GM19193 (cell line): ENCODE results near the gene MZB1.
A peak's percentile ranks its signal among the peaks of the same experiment; 100 is the strongest.

ENCODE experiments used
- POLR2A ChIP-seq: IDR thresholded peaks from 4 replicates; pipeline ENCODE4 v1.6.1; 2011; ENCODE audit not compliant: insufficient read depth, insufficient read length; ENCODE audit errors: extremely low read depth

MZB1 gene

DNA sequence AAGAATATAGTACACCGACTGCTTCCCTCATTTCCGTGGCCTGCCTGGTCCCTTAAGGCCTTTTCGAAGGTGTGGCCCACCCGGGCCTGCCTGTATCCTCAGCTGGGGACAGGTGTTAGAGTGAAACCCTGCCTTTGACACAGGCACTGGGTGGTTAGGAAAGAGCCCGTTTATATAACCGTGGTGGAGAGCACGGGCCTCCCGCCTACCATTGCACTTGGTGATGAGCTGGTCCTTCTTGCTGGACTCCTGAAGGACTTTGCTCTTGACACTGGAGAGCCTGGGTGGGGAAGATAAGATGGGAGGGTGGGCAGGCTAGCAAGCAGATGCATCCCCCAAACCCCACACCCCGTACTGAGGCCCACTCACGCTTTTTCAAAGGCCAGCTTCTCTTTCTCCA, 11.8 kb upstream of the MZB1 start:
- TF ChIP-seq POLR2A: no peak

DNA sequence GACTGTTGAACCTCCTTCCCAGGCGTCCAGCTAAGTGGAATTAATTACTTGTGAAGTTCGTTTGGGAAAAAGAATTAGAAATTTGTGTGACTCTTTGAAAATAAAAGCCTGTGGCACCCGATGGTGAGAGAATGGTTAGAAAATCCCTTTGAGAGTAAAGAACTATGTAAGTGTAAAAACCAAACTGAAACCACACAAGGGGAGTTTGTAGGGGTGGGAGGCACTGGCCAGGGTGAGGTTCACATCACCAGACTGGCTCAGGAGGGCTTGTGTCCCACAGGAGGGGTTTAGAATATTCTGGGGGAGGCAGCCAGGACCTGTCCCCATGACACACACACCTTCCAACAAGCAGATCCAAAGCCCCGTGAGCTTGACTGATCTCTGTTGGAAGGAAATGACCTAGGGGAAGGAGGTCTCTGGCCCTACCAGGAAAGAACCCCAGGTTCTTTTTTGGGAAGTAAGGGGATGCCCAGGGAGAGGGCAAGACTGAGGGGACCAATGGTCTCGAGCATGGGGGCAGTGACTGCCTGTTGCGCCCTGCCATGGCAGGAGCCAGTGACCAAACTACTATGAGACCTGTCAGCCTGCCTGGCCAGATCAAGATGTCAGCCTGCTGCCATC, 9.9 kb upstream of the MZB1 start:
- peak; percentile 48 for TF ChIP-seq POLR2A

- TF ChIP-seq POLR2A: no peak
Observed at GRCh38 chr5:139397921-139398320, 8.2 kb upstream of the MZB1 start.

DNA sequence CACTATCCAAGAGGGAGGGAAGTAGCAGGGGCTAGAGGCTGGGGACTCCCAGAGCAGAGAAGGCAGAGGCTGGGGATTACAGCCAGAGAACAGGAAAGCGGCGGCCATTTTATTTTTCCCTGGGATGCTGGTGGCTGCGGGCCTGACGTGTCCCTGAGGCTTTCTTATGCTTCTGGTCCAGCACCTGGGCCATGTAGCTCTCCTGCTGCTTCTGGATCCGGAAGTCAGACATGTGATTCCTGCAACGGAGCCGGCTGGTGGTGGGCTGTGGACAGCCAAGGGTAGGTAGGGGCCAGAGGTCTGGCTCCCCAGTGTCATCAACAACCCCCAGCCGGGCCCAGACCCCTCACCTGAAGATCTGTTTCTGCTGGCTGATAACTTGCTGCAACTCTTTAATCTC, 7.0 kb upstream of the MZB1 start:
- no peak for TF ChIP-seq POLR2A

DNA sequence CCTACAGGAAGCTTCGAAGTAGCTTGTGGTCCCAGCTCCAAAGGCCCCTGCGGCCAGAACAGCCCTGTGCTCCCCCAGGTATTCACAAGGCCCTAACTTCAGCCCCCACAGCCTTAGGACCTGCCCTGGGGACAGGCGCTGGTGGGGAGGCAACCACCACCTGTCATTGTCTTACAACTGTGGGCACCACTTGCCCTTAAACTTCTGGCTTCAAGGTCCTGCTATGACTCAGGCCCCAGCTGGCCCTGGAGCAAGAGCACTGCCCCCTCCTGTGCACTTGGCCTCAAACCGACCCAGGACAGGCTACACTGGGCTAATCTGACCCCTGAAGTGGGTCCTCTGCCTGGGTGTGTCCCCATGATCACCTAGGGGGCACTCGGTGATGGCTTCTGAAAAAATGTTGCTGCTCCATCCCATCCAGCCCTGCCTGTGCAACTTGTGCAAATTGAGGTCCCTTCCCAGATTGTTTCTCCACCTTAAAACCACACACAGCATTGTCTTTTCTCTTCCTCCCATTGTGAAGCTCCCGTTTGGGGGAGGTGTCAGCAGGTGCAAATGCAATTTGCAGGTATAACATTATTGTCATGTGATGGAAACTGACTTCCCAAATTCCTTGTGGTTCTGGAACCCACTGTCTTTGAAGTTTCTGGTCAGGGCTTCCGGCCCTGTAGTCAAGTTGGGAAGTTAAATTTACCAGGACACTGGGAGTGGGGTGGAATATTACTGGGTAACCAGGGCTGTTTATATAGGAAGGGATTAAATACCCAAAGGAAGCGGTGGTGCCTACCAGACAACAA, 6.3 kb upstream of the MZB1 start:
- TF ChIP-seq POLR2A: peak; percentile 28

DNA sequence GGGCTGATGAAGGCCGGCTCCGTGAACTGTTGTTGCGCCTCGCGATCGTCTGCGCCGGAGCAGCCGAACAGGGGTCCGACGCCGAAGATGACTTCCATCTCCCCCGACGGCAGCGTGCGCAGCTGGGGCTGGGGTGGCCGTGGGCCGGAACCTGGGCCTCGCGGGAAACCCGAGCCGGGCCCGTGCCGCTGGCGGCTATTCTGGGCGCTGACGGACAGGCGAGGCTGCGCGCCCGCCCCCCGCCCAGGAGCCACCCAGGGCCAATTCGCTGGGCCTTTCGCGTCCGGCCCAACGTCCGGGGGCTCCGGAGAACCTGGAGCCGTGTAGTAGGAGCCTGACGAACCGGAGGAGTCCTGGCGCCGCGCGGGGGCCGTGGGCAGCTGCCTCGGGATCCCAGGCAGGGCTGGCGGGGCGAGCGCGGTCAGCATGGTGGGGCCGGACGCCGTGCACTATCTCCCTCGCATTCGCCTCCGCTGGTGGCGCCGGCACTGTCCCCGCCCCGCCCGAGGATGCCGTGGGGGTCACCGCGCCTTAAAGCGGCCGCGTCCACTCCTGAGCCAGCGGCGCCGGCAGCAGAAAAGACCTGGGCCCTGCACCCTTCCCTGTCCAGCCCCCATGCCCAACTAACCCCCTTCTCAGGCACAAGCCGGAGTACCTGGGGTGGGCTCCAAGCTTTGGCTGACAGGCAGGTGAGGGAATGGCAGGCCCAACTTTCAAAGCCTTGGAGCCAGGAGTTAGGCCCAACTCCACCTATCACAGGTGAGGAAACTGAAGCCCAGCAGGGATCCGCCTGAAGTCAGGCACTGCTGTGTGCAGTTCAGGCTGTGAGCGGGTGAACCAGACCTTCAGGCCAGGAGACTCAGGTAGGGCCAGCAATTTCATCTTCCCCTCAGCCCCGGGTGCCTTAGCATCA, 5.2 kb upstream of the MZB1 start, which contains the start of gene PROB1:
TSS of gene PROB1 (minus strand) at position 451 of the 913 bp plus-strand sequence. CDS start at position 428, 23 bp downstream.
- TF ChIP-seq POLR2A: no peak

GRCh38 chr5:139394123-139394653, 4.5 kb upstream of the MZB1 start:
- no peak for TF ChIP-seq POLR2A

- no peak for TF ChIP-seq POLR2A
Observed at GRCh38 chr5:139393497-139394122, 3.9 kb upstream of the MZB1 start.

DNA sequence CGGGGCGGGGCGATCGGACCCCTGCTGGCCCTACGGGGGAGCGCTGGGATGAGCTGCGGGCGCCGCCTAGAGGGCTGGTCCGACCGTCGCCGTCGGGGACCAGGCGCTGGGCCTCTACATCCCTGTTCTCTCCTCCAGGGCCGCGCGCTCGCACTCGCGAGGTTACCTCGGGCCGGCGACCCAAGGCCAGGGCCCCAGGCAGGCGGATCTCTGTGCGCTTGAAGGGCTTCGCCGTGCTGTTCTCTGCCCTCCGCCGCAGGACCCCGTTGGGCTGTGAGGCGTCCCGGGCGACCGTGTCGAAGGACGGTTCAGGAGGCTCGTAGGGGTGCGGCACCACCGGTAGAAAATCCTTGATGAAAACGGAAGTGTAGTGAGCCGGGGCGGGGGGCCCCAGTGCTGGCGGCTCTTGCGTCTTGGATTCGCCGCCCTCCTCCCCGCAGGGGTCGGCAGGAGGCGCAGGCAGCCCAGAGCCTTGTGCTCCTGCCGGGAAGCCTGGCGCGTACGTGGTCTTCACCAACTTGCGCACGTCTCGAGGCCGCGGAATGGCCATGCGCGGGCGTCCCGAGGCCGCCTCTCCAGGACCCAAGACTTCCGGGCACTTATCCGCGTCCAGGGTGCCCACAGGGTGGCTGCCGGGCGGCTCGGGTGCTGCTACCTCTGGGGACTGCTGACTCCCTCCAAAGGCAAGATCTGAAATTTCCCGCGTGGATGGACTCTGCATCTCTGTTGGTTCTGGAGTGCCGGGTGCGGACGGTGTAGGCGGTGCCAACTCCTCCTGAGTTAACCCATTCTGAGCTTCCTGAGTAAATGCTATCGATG, 3.2 kb upstream of the MZB1 start:
- peak; percentile 24 for TF ChIP-seq POLR2A

GRCh38 chr5:139392324-139392677, 2.6 kb upstream of the MZB1 start:
- peak; percentile 29 for TF ChIP-seq POLR2A

DNA sequence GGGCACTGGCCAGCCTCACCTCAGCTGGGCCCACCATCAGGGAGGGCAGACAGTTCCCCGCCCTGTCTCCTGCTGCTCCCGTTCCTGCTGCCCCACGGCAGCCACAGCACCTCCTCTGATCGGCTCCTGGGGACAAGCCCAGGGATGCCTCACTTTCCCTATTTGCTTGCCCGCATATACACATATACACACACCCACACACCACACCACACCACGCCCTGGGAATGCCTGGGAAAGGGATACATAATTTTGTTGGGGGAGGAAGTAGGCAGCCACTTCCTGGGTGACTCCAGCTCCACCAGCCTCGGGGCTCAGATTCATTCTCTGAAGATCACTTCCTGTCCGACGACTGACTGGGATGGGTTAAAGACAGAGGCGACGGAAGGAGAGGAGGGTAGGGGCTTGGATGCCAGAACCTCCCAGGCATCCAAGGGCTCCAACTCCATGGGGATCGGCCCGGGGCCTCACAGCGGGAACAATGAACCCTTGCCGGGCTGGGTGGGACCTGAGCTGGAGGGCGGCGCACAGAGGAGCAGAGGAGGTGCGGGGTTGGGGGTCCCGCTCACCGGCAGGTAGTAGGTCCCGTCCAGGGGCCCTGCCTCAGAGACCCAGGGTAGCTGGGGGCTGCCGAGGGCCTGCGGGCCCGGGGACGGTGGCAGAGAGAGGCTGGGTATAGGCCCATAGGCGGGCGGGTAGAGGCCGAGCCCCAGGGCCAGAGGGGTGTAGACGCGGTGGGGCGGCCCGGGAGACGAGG, 2.0 kb upstream of the MZB1 start:
- peak; percentile 57 for TF ChIP-seq POLR2A

- TF ChIP-seq POLR2A: peak; percentile 12
Observed at GRCh38 chr5:139390639-139391569, 1.2 kb upstream of the MZB1 start.
